PC-9 (cell line): ENCODE measurements around the gene SLC16A8. TPM values are rescaled to one million over a fixed set of nuclear protein-coding genes. Genes with fewer than 3 reads are reported as not detected.
"Not testable (repeated sequence)": the region's sequence is repeated elsewhere in the genome, so short reads cannot be mapped to it uniquely, and the experiment has no call there.

Source experiments
- BruUV-seq: library from RNA; stranded (reverse); fragments of 400-500 nt; replicated peaks from 2 replicates; lab custom pipeline; 2021; lab: Mats Ljungman, UMichigan
- CTCF ChIA-PET: fragments of 300-600 bp; sonication (Branson Sonifier 250); formaldehyde crosslinking; loops from one replicate; lab custom pipeline; 2022; ENCODE audit warnings: antibody characterized with exemption; lab: Charles Lee
- POLR2A ChIA-PET: fragments of 300-600 bp; sonication (Branson Sonifier 250); formaldehyde crosslinking; loops from one replicate; lab custom pipeline; 2022; ENCODE audit warnings: antibody characterized with exemption; ENCODE audit not compliant: unreplicated experiment; lab: Charles Lee
- DNase-seq, 2 experiments: peaks; one replicate each; pipeline versions ENCODE4 v3.0.0 to v3.0.0-alpha.2; 2015 to 2022; ENCODE audit warnings: mixed read lengths in 1 of 2
- H2AFZ ChIP-seq: fragments of 200-600 bp; sonication (generic); 2 replicates; pipeline ENCODE4 v1.8.1; 2017; ENCODE audit warnings: antibody characterized with exemption
- H3F3A ChIP-seq: fragments of 200-600 bp; sonication (generic); 2 replicates; pipeline ENCODE4 v1.8.1; 2017; ENCODE audit warnings: antibody characterized with exemption, mild to moderate bottlenecking, low read depth; ENCODE audit not compliant: insufficient read depth
- H3K27ac ChIP-seq: fragments of 200-600 bp; sonication (generic); 2 replicates; pipeline ENCODE4 v1.6.1; 2016; ENCODE audit warnings: mixed run types
- H3K27me3 ChIP-seq: fragments of 200-600 bp; sonication (generic); 2 replicates; pipeline ENCODE4 v1.6.1; 2016; ENCODE audit warnings: low read depth, mixed run types; ENCODE audit not compliant: insufficient read depth
- H3K36me3 ChIP-seq: fragments of 200-600 bp; sonication (generic); 2 replicates; pipeline ENCODE4 v1.6.1; 2016; ENCODE audit warnings: low read depth, mixed run types
- H3K4me1 ChIP-seq: fragments of 200-600 bp; sonication (generic); replicated peaks from 2 replicates; pipeline ENCODE4 v1.6.1; 2016; ENCODE audit warnings: mixed run types; ENCODE audit not compliant: insufficient read depth
- H3K4me2 ChIP-seq: fragments of 200-600 bp; sonication (generic); 2 replicates; pipeline ENCODE4 v1.6.1; 2017; ENCODE audit warnings: mixed run types
- H3K4me3 ChIP-seq: fragments of 200-600 bp; sonication (generic); 2 replicates; pipeline ENCODE4 v1.6.1; 2016; ENCODE audit warnings: mixed run types
- H3K79me2 ChIP-seq: fragments of 200-600 bp; sonication (generic); 2 replicates; pipeline ENCODE4 v1.6.1; 2017; ENCODE audit warnings: low read depth, mixed run types
- H3K9me2 ChIP-seq: fragments of 200-600 bp; sonication (generic); 2 replicates; pipeline ENCODE4 v1.8.1; 2017; ENCODE audit warnings: mild to moderate bottlenecking; ENCODE audit not compliant: insufficient read depth
- H3K9me3 ChIP-seq: fragments of 200-600 bp; sonication (generic); 2 replicates; pipeline ENCODE4 v1.8.1; 2016; ENCODE audit warnings: low read depth; ENCODE audit not compliant: insufficient read depth
- H4K20me1 ChIP-seq: fragments of 200-600 bp; sonication (generic); 2 replicates; pipeline ENCODE4 v1.8.1; 2017; ENCODE audit not compliant: insufficient read depth
- CTCF ChIP-seq: fragments of 200-600 bp; sonication (generic); conservative IDR thresholded peaks from 2 replicates; pipeline ENCODE4 v1.6.1; 2017; ENCODE audit warnings: mixed run types, antibody characterized with exemption, mild to moderate bottlenecking, moderate library complexity
- EZH2 ChIP-seq: fragments of 200-600 bp; sonication (generic); IDR thresholded peaks from 2 replicates; pipeline ENCODE4 v1.8.0; 2017; ENCODE audit warnings: antibody characterized with exemption, low read depth
- intact Hi-C: fragments of 100-400 bp; cut with micrococcal nuclease; formaldehyde crosslinking; loops from one replicate; pipeline ENCODE4 v1.10.0; 2022; ENCODE audit not compliant: unreplicated experiment
- total RNA-seq: library from RNA; stranded (reverse); gene quantifications from 2 replicates; pipeline ENCODE4 v1.2.3, GENCODE V29; 2021

The SLC16A8 gene
- total RNA-seq, 1 experiment from 2014 or later = not detected

GRCh38 chr22:38118182-38118581 lies 34.2 kb upstream of the SLC16A8 start:
- Histone ChIP-seq H3K27ac (no peak overlapping the region), H3K36me3 (no peaks in the 10 kb centered on the region), H3K27me3 (no peaks in the 10 kb centered on the region), H4K20me1 (no peaks in the 10 kb centered on the region), H3K9me3 (no peaks in the 10 kb centered on the region), H2AFZ (no peak overlapping the region), H3K9me2 (no peaks in the 10 kb centered on the region), H3K4me1 (no peaks in the 10 kb centered on the region), H3K4me2 (no peak overlapping the region), H3K79me2 (no peaks in the 10 kb centered on the region), H3F3A (no peaks in the 10 kb centered on the region), H3K4me3 (no peak overlapping the region)
- no peak for TF ChIP-seq EZH2
- no peak for TF ChIP-seq CTCF
- intact Hi-C loops = no loop called here
- POLR2A ChIA-PET = no interaction called here
- CTCF ChIA-PET = no interaction called here
- no TSS peak for BruUV-seq
- DNase-seq = no peak

GRCh38 chr22:38117556-38117955 lies 33.6 kb upstream of the SLC16A8 start:
- H3K9me2 ChIP-seq, H3K27ac ChIP-seq, H3K9me3 ChIP-seq, H3K27me3 ChIP-seq, POLR2A ChIA-PET, H2AFZ ChIP-seq, CTCF ChIA-PET, intact Hi-C loops, H3F3A ChIP-seq, H3K4me1 ChIP-seq, BruUV-seq, H3K79me2 ChIP-seq, H3K36me3 ChIP-seq, DNase-seq, H3K4me2 ChIP-seq, H3K4me3 ChIP-seq, H4K20me1 ChIP-seq: not testable (repeated sequence)

- Histone ChIP-seq H3K4me2 (no peak overlapping the region), H2AFZ (no peak overlapping the region), H4K20me1 (no peaks in the 10 kb centered on the region), H3K4me3 (no peak overlapping the region), H3K4me1 (peaks cover 9% of the 10 kb centered on the region), H3K36me3 (no peaks in the 10 kb centered on the region), H3K27ac (no peak overlapping the region), H3F3A (peaks cover 5% of the 10 kb centered on the region), H3K9me2 (no peaks in the 10 kb centered on the region), H3K79me2 (no peaks in the 10 kb centered on the region), H3K27me3 (no peaks in the 10 kb centered on the region), H3K9me3 (no peaks in the 10 kb centered on the region)
- ChIA-PET CTCF (no interaction called here), POLR2A (no interaction called here)
- TF ChIP-seq EZH2 = no peak
- TF ChIP-seq CTCF = no peak
- intact Hi-C loops = loop anchor here (2.0 kb wide), 1 partner anchor 87 kb away; no protein-coding TSS in a partner anchor
- DNase-seq = no peak
- no TSS peak for BruUV-seq
Observed at GRCh38 chr22:38115423-38116205, 31.6 kb upstream of the SLC16A8 start.
